HG03460 (cell line): ENCODE data around the gene VIT.

Experiments
- ATAC-seq: cut with Tn5 transposase; IDR thresholded peaks from one replicate; pipeline ENCODE4 v1.9.1; 2021; ENCODE audit not compliant: unreplicated experiment

Gene VIT

DNA sequence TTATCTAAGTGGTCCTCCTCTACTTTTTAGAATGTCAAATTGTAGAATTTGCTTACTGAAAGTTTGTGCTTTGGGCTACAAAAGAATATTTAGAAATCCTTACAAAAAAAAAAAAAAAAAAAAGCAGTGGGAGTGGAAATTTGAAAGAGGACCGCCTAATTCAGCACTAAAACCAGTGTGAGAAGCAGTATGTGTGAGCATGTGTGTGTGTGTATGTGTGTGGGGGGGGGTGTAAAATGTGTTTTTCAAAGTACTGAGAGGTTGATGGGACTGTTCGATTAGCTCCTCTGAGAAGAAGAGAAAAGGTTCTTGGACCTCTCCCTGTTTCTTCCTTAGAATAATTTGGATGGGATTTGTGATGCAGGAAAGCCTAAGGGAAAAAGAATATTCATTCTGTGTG, at the start of gene VIT:
VIT (plus strand) TSS at position 175 of the 400 bp plus-strand sequence. CDS start 19,664 bp downstream, outside the sequence.
- ATAC-seq: no peak

DNA sequence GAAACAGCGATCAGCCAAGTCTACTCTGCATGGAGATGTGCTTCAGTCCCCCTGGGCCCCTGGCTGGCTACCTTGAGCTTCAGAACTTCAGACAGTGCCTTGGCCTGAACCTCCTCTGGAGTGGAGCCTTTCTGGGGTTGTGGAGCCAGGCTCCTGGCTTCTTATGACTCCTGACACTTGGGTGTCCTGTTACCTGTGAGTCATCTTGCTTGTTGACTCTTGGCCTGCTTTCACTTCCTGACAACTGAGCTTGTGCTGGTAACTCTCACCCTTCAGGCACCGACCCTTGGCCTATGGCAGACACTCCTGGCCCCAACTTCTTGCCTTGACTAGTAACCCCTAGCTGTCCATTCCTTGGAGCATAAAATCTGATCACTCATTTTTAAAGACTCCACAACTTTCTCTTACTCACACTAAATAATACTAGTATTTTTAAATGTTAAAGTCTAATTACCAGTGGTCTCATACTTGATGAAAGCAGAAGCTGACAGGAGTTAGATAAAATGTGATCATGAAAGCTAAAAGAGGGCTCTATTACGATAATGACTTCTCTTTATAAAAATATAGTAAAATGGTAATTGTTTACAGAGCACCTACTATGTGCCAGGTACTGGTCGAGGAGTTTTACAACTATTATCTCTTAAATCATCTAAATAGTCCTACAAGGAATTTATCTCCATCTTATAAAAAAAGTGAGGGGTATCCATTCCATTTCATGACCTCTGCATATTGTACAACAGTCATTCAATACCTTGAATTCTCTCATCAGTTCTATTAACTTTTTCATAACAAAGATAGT, 46.3 kb upstream of the VIT start:
- ATAC-seq: peak; percentile 88

DNA sequence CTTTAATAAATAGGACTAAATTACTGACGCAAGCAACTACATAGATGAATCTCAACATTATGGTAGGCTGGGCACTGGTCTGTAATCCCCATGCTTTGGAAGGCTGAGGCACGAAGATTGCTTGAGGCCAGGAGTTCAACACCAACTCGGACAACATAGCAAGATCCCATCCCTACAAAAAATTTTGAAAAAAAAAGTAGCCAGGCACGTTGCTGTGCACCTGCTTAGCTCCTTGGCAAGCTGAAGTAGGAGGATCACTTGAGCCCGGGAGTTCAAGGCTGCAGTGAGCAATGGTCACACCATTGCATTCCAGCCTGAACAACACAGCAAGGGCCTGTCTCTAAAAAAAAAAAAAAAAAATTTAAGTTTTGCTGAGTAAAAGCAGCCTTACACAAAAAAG, 43.4 kb upstream of the VIT start:
- no peak for ATAC-seq

DNA sequence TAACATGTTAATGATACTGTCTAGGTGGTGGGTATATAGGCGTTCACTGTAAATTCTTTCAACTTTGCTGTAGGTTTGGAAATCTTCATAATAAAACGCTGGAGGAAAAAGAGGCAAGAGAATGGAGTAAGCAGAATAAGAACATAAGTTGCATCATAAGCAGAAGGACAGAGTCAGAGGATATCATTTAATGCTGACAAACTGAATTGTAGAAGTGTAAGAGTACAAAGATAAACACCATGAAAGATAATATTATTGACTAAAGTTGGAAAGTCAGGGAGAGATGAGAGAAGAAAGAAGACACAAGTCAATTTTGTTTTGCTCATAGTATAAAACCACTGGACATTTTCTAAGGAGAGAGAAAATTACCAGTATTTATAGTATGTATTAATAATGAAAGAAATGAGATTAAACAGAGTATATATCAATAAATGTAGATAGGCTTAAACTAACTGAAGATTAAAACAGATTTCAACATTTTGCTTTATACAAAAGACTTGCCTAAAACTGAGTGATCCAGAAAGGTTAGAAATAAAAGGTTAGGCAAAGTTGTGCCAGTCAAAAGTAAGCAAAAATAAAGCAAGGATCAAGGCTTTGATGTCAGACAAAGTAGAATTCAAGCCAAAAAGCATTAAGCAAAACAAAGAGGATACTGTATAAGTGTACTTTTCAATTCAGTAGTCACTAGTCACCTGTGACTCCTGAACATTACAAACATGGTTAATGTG, 42.4 kb upstream of the VIT start:
- ATAC-seq: no peak

DNA sequence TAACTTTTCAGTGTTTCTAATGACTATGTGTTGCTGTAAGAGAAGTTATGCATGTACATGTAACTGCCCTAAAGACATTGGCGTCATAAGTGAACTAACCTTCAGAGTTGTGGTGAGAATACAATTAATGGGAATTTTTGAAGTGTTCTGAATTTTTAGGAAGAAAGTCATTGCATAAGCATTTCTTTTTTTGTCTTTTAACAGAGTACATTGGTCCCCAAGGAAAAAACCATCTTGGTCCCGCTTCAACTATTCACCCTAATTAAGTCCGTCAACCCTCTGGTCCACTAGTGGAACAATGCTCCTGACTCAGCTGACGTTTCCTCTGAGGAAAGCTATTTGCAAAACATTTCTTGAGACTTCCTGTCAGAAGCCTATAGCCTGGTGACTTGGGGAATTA, 41.1 kb upstream of the VIT start:
- no peak for ATAC-seq

DNA sequence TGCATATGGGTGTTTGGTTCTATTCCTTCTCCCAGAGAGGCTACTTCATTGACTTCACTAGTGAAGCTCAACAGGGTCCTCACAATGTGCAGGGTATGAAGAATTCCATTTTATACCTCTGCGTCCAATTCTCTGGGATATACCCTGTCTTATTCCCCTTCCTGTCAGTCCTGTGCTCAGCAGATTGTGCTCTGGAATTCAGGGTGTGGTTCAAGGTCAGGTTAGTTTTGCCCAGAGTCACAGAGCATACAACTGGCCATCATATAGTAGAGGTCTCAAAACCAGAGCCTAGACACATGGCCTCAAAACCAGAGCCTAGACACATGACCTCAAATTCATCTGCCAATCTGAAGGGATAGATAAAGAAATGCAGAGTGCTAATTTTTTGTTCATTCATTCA, 38.8 kb upstream of the VIT start:
- no peak for ATAC-seq

GRCh38 chr2:36658277-36658748, 38.2 kb upstream of the VIT start:
- no peak for ATAC-seq

- no peak for ATAC-seq
Observed at GRCh38 chr2:36659218-36659617, 37.3 kb upstream of the VIT start.

DNA sequence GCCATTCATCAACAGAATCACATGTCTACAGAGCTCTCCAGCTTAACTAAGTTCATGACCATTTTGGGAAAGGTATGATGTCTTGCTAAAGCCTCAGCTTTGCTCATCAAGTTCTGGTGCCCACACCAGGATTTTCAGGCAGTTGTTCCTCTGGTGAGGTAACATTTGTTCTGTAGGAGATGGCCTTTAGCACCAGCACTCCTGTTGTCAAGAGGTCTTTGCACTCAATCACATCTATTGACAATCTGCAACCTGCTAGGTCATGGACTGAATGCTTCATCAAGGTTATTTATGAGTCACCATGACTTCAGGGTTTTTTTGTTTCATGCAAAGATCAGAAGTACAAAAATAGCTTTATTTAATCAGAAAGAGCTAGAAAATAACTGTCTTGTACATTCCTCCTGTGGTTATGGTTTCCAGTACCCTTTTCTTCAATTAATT, 36.6 kb upstream of the VIT start:
- ATAC-seq: peak; percentile 52

DNA sequence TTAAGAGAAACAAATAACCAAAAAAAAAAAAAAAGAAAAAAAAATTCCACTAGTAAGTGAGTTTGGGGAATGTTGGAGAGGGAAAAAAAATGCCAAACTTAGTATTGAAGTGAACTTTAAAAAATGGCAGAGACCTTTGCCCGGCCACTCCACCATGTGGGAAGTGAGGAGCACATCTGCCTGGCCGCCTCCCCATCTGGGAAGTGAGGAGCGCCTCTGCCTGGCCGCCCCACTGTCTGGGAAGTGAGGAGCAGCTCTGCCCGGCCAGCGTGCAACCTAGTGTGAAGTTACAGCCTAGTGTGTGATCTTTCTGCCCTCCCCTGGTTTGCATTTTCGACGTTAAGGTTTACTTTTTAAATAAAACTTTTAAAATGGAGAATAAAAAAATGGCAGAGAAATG, 33.9 kb upstream of the VIT start:
- ATAC-seq: no peak

DNA sequence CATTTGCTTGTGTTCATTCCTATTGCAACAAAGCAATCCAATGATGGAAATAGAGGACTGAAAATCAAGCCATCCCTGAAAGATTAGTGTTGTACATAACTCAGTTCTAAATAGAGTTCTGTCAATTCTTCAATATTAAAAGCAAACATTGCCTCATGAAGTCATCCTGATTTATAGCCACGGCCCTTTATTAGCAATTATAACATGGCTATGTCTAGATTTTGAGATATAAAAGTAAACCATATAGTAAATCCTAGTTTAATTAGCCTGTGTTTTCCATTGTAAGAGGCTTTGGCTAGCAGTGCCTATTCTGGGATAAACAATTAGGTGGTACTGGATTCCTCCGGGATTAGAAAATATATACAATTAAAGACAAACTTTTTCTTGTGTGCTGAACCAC, 33.2 kb upstream of the VIT start:
- ATAC-seq: no peak

DNA sequence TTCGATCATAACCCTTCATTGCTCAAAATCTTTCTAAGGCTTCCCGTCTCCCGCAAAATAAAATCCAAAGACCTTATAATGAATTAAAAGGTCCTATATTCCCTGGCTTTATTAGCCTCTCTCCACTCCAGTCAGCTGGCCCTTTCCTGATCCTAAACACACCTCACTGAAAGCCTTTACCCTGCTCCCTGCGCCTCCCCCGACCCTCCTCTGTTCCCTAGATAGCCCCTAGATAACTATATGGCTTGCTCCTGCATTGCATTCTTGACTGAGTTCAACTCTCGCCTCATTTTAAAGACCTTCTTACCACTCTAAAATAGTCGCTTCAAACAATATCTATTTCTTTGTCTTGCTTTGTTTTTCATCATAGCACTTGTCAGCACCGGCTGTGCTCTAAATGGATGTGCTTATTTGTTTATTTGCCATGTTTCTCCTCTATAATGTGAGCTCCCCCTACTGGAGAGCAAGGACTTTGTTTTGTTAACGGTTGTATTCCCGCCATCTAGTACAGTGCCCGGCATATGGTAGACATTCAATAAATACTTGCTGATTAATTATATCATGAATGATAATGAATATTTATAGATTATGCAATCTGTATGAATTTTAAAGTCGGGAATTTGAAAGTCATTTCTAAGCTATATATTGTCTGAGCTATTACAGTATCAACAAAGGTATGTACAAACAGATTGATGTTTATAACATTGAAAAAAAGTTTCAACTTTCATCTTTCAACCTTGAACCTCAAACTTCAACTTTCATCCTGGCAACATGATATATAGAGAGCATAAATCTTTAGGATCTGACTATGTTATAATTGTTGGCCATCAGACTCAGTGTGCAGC, 32.4 kb upstream of the VIT start:
- ATAC-seq: peak; percentile 88

DNA sequence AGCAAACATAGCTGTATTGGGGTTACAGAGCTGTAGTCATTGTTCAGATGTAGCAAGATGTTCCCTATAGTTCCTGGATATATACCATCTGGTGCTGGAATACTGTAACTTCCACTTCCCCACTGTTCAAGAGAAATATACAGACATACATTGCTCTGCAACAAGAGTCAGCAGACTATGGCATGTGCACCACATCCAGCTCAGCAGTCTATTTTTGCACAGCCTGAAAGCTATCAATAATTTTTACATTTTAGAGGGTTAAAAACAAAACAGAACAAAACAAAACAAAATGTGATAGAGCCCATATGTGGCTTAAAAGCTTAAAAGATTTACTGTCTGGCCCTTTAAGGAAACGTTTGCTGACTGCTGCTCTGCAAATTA, 31.8 kb upstream of the VIT start:
- ATAC-seq: no peak

GRCh38 chr2:36667931-36668330, 28.6 kb upstream of the VIT start:
- no peak for ATAC-seq

DNA sequence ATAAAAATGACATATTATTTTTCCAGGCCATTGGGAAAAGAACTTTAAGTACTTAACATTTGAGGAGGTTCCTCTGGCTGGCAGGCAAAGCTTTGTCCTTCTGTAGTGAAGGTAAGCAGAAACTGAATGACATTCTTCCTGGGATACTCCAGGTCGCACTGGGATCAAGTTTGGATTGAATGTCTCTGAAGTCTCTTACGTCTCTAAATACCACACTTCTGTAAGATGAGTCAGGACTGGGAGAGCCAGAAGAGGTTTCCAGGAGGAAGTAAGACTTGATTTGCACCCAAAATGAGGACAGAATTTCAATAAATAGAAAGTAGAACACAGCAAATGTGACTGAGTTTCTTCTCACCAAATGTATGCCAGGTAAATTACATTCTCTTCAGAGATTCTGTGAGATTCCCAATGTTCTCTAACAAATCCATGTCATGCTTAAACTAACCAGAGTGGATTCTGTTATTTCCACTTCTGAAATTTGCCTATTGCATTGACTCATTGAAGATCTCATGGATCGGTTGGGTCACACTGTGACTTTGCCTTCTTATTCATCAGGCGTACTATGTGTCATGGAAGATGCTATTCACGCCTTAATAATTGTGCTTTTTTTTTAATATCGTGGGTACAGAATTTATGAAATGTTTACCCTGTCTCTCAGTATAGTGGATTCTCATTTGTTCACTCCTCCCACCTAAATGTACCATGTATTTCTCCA, 25.5 kb upstream of the VIT start:
- no peak for ATAC-seq

- no peak for ATAC-seq
Observed at GRCh38 chr2:36671731-36672130, 24.8 kb upstream of the VIT start.

DNA sequence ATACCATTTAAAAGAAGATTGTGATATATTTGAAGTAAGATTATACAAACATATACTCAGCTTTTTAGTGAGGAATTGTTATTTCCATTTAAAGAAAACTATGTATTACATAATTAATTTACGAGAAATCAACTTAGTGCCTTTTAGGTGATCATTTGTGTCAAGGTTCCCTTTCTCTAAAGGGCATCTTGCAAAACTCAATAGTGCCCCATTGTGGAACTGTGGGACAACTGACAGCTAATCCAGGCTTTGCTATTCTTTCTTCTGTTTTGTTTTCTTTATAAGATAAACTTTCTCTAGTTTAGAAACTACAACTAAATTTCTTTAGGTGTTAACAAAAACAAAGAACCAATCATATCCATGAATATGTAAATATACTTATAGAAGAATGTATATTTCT, 24.3 kb upstream of the VIT start:
- no peak for ATAC-seq

DNA sequence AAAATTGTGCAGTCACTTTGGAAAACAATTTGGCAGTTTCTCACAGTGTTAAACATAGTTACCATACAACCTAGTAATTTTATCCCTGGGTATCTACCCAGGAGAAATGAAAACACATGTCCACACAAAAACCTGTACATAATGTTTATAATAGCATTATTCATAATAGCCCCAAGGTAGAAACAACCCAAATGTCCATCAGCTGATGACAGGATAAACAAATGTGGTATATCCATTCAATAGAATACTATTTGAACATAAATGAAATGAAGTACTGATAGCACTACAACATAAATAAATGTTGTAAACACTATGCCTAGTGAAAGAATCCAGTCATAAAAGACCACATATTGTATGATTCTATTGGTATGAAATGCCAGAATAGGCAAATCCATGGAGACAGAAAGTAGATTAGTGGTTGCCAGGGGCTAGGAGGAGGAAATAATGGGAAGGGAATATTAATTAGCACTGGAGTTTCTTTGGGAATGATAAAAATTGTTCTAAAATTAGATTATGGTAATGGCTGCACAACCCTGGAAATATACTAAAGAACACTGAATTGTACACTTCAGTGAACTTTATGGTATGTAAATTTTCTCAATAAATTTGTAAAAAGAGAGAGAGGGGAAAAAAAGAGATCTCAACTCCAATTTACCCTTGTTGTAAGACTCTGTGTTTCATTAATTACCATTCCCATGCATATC, 20.8 kb upstream of the VIT start:
- no peak for ATAC-seq

- no peak for ATAC-seq
Observed at GRCh38 chr2:36676364-36676763, 20.1 kb upstream of the VIT start.

DNA sequence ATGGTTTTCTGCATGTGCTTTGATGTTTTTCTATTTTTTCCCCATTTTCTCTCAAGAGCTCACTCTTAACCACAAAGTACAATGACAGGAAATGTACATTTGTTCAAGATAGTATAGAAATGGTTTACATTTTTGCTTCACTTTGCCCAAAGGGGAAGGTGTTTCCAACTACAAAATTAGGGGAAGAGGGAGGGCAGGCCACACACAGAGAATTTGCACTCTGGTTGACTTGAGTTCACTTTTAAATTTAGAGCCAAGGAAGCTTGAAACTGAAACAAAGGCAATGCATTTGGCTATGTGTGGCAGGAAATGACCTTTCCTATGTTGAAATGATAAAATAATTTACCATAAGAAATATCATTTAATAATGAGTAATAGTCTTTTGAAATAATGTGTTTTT, 19.1 kb upstream of the VIT start:
- no peak for ATAC-seq
